GM18867 (cell line): Measurements from ENCODE around the gene AKT3.

Source experiments
- ATAC-seq: cut with Tn5 transposase; IDR thresholded peaks from one replicate; pipeline ENCODE4 v1.9.1; 2021; ENCODE audit warnings: mild to moderate bottlenecking, moderate library complexity; ENCODE audit not compliant: unreplicated experiment

Gene AKT3

GRCh38 chr1:243621973-243622372 is 228.1 kb downstream of the AKT3 start:
- no peak for ATAC-seq

- no peak for ATAC-seq
Observed at GRCh38 chr1:243620096-243620495, 229.9 kb downstream of the AKT3 start.

- ATAC-seq, result no peak
Observed at GRCh38 chr1:243609698-243610097, 240.3 kb downstream of the AKT3 start.

DNA sequence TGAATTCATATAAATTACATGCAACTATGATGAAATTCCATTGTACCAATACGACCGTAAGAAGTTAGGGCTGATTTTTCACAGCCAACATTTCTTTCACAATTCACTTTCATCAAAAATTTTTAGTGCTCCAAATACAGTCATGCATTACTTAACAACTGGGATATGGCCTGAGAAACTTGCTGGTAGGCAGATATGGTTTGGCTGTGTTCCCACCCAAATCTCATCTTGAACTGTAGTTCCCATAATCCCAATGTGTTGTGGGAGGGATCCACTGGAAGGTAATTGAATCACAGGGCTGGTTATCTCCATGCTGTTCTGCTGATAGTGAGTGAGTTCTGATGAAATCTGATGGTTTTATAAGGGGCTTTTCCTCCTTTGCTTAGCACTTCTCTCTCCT is 244.4 kb downstream of the AKT3 start:
- ATAC-seq, result no peak

DNA sequence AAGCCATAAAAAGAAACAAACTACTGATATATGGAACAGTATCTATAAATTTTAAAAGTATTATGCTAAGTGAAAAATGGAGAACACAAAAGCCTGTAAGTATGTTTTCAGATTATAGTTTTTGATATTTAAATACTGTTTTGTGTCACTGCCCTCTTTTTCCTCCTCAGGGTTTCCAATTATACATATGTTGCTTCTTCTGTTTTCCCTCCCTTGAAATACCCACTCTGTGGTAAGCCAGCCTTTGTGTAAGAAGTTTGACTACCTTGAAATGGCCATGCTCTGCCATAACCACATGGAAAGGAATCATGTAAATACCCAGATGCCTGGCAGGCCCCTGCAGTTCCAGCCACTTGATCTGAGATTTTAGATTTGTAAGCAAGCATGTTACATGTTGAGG is 248.3 kb downstream of the AKT3 start:
- no peak for ATAC-seq

DNA sequence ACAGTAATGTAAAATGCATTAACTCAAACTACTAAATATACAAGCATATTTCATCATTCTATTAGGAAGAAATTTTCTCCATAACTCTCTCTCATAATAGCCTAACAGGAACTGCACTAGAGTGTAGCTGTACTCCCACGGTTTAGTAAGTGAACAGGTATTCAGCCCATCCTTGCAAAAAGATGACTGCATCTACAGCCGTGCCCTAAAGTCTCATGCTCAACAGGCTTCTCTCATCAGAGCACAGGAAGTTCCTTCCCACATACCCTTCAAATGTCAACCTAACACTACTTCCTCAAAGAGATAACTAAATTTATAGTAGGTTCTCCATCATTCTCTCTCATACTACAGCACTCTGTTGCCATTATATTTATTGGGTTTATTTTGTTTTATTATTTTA is 251.6 kb downstream of the AKT3 start:
- no peak for ATAC-seq

GRCh38 chr1:243597383-243597782 is 252.7 kb downstream of the AKT3 start:
- no peak for ATAC-seq

DNA sequence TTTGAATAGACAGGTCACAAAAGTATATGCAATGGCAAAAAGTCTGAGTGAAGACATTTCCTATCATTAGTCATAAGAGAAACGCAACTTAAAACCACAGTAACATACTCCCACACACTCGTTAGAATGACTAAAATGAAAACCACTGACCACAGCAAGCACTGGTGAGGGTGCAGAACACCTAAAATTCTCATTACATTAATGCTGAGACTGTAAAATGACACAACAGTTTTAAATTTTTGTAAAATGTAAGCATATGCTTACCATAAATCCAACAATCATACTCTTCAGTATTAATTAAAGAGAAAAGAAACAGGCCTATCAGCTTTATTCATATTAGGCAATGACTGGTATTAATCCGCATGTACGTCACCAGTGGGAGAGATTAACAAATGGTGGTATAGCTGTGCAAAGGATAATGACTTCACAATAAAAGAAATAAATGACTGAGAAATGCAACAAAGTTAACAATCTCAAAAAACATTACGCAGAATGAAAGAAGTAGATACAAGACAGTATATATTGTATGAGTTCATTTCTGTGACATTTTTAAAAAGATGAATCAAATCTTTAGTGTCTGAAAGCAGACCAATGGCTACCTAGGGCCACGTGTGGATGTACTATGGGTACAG is 253.5 kb downstream of the AKT3 start:
- peak; percentile 98 for ATAC-seq

DNA sequence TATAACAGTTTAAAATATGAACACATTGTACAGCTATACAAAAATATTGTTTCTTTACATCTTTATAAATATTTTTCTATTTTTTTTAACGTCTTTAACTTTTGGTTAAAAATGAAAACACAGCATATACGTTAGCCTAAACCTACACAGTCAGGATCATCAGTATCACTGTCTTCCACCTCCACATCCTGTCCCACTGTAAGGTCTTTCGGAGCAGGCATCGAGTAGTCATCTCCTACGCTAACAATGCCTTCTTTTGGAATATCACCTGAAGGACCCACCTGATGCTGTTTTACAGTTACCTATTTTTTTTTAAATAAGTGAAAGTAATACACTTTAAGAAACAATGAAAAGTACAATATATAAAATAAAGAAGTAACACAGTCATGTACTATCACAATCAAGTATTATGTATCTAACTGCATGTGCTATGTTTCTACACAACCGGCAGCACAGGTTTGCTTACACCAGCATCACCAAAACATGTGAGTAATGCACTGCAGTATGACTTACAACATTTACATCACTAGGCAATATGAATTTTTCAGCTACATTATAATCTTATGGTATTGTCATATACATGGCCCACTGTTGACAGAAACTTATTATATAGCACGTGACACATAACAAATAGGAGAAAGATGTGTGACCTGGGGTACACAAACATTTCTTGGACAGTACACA is 254.4 kb downstream of the AKT3 start:
- peak; percentile 11 for ATAC-seq

GRCh38 chr1:243594455-243594854 is 255.6 kb downstream of the AKT3 start:
- no peak for ATAC-seq

DNA sequence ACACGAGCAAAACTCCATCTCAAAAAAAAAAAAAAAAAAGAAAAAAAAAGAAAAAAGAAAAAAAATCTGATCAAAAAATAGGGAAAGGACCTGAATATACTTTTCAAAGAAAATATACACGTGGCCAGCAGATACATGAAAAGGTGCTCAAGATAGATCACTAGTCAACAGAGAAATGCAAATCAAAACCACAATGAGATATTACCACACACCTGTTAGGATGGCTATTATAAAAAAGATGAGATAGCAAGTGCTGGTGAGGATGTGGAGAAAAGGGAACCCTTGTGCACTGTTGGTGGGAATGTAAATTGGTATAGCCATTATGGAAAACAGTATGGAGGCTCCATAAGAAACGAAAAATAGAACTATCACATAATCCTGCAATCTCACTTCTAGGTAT is 260.8 kb downstream of the AKT3 start:
- peak; percentile 82 for ATAC-seq

DNA sequence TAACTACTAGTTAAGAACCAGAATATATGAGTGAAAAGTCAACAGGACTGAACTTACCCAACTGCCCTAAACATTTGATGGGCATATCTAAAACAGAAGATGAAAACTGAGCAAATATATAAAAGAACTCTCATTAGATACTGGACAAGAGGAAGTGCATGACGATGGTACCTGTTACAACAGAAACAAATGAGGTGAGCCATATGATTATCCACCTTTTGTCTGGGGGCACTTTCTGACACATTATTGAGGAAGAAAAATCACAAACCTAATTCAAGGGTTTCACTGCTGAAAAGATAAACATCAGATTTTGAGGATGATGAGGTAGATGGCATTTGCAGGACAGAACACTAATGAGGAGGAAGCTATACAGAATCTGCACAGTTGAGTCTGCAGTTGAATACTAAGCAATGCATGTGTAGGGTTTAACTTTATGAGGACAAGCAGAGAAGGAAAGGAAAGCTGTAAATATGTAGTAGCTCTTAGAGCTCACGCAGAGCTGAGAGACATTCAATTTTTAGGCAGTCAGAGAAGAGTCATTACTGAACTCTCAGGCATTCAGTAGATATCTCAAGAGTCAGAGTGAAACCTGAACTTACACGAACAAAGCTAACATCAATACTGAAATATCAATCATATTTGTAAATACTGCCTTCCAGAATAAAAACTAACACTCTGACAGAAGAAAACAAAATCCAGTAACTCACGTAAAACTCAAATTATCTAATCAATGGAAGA is 262.1 kb downstream of the AKT3 start:
- ATAC-seq, result peak; percentile 92

DNA sequence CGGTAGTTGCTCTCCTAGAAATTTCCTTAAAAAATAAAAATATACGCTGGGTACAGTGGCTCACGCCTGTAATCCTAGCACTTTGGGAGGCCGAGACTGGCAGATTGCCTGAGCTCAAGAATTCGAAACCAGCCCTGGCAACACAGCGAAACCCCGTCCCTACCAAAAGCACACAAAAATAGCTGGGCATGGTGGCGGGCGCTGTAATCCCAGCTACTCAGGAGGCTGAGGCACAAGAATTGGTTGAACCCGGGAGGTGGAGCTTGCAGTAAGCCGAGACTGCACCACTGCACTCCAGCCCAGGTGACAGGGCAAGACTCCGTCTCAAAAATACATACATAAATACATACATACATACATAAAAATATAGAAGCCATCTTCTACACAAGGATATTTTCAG is 262.8 kb downstream of the AKT3 start:
- ATAC-seq, result no peak

DNA sequence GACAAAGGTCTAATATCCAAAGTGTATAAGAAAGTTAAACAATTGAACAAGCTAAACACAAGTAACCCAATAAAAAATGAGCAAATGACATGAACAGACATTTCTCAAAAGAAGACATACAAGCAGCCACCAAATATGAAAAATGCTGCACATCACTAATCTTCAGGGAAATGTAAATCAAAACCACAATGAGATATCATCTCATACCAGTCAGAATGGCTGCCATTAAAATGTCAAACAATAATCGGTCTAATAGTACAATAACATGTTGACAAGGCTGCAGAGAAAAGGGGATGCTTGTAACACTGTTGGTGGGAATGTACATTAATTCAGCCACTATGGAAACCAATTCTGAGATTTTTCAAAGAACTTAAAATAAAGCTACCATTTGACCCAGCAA is 264.1 kb downstream of the AKT3 start:
- ATAC-seq, result no peak

DNA sequence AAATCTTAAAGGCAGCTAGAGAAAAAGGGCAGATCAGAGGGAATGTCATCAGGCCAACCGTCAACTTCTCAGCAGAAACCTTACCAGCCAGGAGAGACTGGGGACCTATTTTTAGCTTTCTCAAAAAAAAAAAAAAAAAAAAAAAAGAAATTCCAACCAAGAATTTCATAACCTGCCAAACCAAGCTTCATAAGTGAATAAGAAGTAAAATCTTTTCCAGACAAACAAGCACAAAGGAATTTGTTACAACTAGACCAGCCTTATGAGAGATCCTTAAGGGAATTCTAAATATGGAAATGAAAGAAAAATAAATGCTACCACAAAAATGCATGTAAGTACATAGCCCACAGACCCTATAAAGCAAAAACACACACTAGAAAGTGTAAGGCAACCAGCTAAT is 267.7 kb downstream of the AKT3 start:
- no peak for ATAC-seq

- ATAC-seq, result no peak
Observed at GRCh38 chr1:243580984-243581383, 269.1 kb downstream of the AKT3 start.

DNA sequence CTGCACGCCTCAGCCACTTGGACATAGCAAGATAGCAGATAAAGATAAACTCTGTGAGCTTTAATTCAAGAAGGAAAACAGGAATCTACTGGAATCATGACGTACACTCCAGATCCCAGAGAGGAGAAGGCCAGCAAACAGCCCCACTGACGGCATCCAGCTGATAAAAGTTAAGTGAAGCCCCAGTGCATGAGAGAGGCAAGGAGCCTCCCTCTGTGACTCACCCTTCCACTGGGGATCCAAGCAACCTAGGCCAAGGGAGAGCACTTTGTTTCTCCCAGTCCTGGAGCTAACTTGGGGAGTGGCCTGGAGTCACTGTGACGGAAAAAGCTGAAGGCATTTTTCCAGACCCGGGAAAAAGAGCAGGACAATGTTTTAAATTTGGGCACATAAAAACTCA is 270.0 kb downstream of the AKT3 start:
- ATAC-seq, result no peak

DNA sequence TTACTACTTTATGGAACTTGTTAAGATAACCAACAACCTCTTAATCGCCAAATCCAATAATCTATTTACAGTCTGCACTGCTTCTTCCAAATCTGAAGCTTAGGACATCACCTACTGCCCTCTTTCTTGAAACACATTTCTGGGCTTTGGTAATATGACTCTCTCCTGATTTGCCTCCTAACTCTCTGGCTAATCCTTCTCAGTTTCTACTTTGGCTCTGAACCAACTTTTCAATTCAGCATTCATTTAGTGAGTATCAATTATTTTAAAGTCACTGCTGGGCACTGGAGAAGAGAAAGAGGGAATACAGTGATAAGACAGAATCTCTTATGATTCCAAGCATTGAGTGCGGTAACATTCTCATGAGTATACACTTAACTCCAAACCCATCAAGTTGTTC is 275.0 kb downstream of the AKT3 start:
- no peak for ATAC-seq

- no peak for ATAC-seq
Observed at GRCh38 chr1:243572940-243573339, 277.1 kb downstream of the AKT3 start.

DNA sequence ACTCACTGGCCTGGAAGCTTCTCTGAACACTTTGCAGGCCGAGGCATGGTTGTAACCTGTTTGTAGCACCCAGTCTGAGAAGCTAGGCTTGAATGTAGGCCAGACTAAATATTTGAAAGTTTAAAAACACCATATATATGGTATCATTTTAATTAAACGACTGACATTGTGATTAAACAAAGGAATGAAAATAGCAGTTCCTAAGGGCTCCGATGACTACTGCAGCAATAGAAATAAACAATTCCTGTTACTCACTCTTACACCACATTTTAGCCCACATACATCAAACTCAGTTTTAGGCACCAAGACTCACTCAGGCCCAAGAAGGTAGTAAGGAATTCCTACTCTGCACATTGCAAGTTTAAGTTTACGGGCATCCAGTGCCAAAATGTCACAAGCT is 281.2 kb downstream of the AKT3 start:
- no peak for ATAC-seq

GRCh38 chr1:243564814-243565213 is 285.2 kb downstream of the AKT3 start:
- no peak for ATAC-seq

- ATAC-seq, result no peak
Observed at GRCh38 chr1:243563732-243564131, 286.3 kb downstream of the AKT3 start.
